ENCODE measurements around the gene COG7.

The COG7 gene

GRCh38 chr16:23469814-23470213 lies 16.8 kb upstream of the COG7 start:
- TF ChIP-seq EZH2phosphoT487 (IDR thresholded peaks at IDR 0.05; ENCODE audit: borderline replicate concordance, low read length) (no peak), CTCF (IDR thresholded peaks at IDR 0.05; ENCODE audit: low read depth, low read length, poor library complexity, severe bottlenecking) (no peak)
- peaks cover 64% of the 10 kb centered on the region for H3F3A ChIP-seq (ENCODE audit: control insufficient read depth, insufficient read depth)
- H3K27ac ChIP-seq (ENCODE audit: low read depth, low read length), result no peak overlapping the region
- no peak overlapping the region for H3K4me3 ChIP-seq (ENCODE audit: low read length)
- no peaks in the 10 kb centered on the region for H3K9me2 ChIP-seq (replicated peaks; ENCODE audit: control insufficient read depth, low read length)
- no peaks in the 10 kb centered on the region for H3K79me2 ChIP-seq (ENCODE audit: control insufficient read depth, low read length)
- H3K9me3 ChIP-seq (ENCODE audit: control insufficient read depth, insufficient read depth, low read length), result no peaks in the 10 kb centered on the region
- H3K27me3 ChIP-seq (ENCODE audit: control insufficient read depth, low read length), result no peaks in the 10 kb centered on the region
- H3K4me1 ChIP-seq (ENCODE audit: control insufficient read depth, low read length), result no peaks in the 10 kb centered on the region
- H3K36me3 ChIP-seq (ENCODE audit: control insufficient read depth, low read length), result peaks cover 92% of the 10 kb centered on the region
- no peak overlapping the region for H3K4me2 ChIP-seq (ENCODE audit: low read length)
- peaks cover 33% of the 10 kb centered on the region for H4K20me1 ChIP-seq (ENCODE audit: control insufficient read depth, insufficient read depth, low read depth, low read length)

GRCh38 chr16:23466162-23466885 lies 13.3 kb upstream of the COG7 start:
- peaks cover 64% of the 10 kb centered on the region for H3K36me3 ChIP-seq (ENCODE audit: control insufficient read depth, low read length)

GRCh38 chr16:23465179-23465578 lies 12.2 kb upstream of the COG7 start:
- TF ChIP-seq EZH2phosphoT487 (IDR thresholded peaks at IDR 0.05; ENCODE audit: borderline replicate concordance, low read length) (no peak), CTCF (IDR thresholded peaks at IDR 0.05; ENCODE audit: low read depth, low read length, poor library complexity, severe bottlenecking) (no peak)
- H3F3A ChIP-seq (ENCODE audit: control insufficient read depth, insufficient read depth), result peaks cover 80% of the 10 kb centered on the region
- no peaks in the 10 kb centered on the region for H3K27me3 ChIP-seq (ENCODE audit: control insufficient read depth, low read length)
- no peaks in the 10 kb centered on the region for H3K4me1 ChIP-seq (ENCODE audit: control insufficient read depth, low read length)
- peaks cover 53% of the 10 kb centered on the region for H3K36me3 ChIP-seq (ENCODE audit: control insufficient read depth, low read length)
- peaks cover 26% of the 10 kb centered on the region for H4K20me1 ChIP-seq (ENCODE audit: control insufficient read depth, insufficient read depth, low read depth, low read length)
- no peak overlapping the region for H3K4me3 ChIP-seq (ENCODE audit: low read length)
- no peak overlapping the region for H3K4me2 ChIP-seq (ENCODE audit: low read length)
- H3K9me2 ChIP-seq (replicated peaks; ENCODE audit: control insufficient read depth, low read length), result no peaks in the 10 kb centered on the region
- H3K27ac ChIP-seq (ENCODE audit: low read depth, low read length), result no peak overlapping the region
- H3K9me3 ChIP-seq (ENCODE audit: control insufficient read depth, insufficient read depth, low read length), result no peaks in the 10 kb centered on the region
- no peaks in the 10 kb centered on the region for H3K79me2 ChIP-seq (ENCODE audit: control insufficient read depth, low read length)

More at GRCh38 chr16:23466162-23466885, 13.3 kb upstream of the COG7 start:
- Histone ChIP-seq H3K9me2 (replicated peaks; ENCODE audit: control insufficient read depth, low read length) (no peaks in the 10 kb centered on the region), H3K4me3 (ENCODE audit: low read length) (no peak overlapping the region), H3K79me2 (ENCODE audit: control insufficient read depth, low read length) (no peaks in the 10 kb centered on the region), H3K27me3 (ENCODE audit: control insufficient read depth, low read length) (no peaks in the 10 kb centered on the region), H4K20me1 (ENCODE audit: control insufficient read depth, insufficient read depth, low read depth, low read length) (peaks cover 33% of the 10 kb centered on the region), H3K27ac (ENCODE audit: low read depth, low read length) (no peak overlapping the region), H3K9me3 (ENCODE audit: control insufficient read depth, insufficient read depth, low read length) (no peaks in the 10 kb centered on the region), H3K4me1 (ENCODE audit: control insufficient read depth, low read length) (no peaks in the 10 kb centered on the region), H3K4me2 (ENCODE audit: low read length) (no peak overlapping the region), H3F3A (ENCODE audit: control insufficient read depth, insufficient read depth) (peaks cover 76% of the 10 kb centered on the region)
- no peak for TF ChIP-seq CTCF (IDR thresholded peaks at IDR 0.05; ENCODE audit: low read depth, low read length, poor library complexity, severe bottlenecking)
- TF ChIP-seq EZH2phosphoT487 (IDR thresholded peaks at IDR 0.05; ENCODE audit: borderline replicate concordance, low read length), result no peak

All from DOHH2 (cell line).